ENCODE data around the gene EPO.

EPO gene

GRCh38 chr7:100720279-100720670 is at the start of gene EPO:
EPO (plus strand) TSS chr7:100720468; CDS start chr7:100720981, 513 bp downstream.
- H3K27ac ChIP-seq = no peak within 1 kb of the TSS
- DNase-seq (ENCODE audit: low read depth, low spot score) = no peak

- no peak overlapping the region for H3K27ac ChIP-seq
- DNase-seq (ENCODE audit: low read depth, low spot score) = no peak
Measured at GRCh38 chr7:100671353-100672327, 48.6 kb upstream of the EPO start.

- H3K27ac ChIP-seq = peak within 1 kb of the TSS; percentile 87
- peak; percentile 94 for DNase-seq (ENCODE audit: low read depth, low spot score)
Measured at GRCh38 chr7:100673302-100673941, 46.8 kb upstream of the EPO start, which contains the start of gene GNB2. GNB2 (plus strand) TSS chr7:100673740; CDS start chr7:100676266, 2,526 bp downstream.

GRCh38 chr7:100673942-100674410 is 46.3 kb upstream of the EPO start:
- H3K27ac ChIP-seq = peak overlapping the region; percentile 87
- DNase-seq (ENCODE audit: low read depth, low spot score) = no peak

- no peak for DNase-seq (ENCODE audit: low read depth, low spot score)
- H3K27ac ChIP-seq = peak overlapping the region; percentile 87
Measured at GRCh38 chr7:100674411-100675104, 45.7 kb upstream of the EPO start.

- no peak for DNase-seq (ENCODE audit: low read depth, low spot score)
- peak overlapping the region; percentile 87 for H3K27ac ChIP-seq
Measured at GRCh38 chr7:100675105-100675451, 45.2 kb upstream of the EPO start.

- peak overlapping the region; percentile 87 for H3K27ac ChIP-seq
- DNase-seq (ENCODE audit: low read depth, low spot score) = no peak
Measured at GRCh38 chr7:100675581-100676350, 44.5 kb upstream of the EPO start.

- no peak for DNase-seq (ENCODE audit: low read depth, low spot score)
- peak overlapping the region; percentile 87 for H3K27ac ChIP-seq
Measured at GRCh38 chr7:100676501-100677306, 43.6 kb upstream of the EPO start.

- H3K27ac ChIP-seq = no peak overlapping the region
- no peak for DNase-seq (ENCODE audit: low read depth, low spot score)
Measured at GRCh38 chr7:100677308-100678267, 42.7 kb upstream of the EPO start.

- no peak overlapping the region for H3K27ac ChIP-seq
- no peak for DNase-seq (ENCODE audit: low read depth, low spot score)
Measured at GRCh38 chr7:100678291-100678984, 41.8 kb upstream of the EPO start.

- peak overlapping the region; percentile 3 for H3K27ac ChIP-seq
- DNase-seq (ENCODE audit: low read depth, low spot score) = no peak
Measured at GRCh38 chr7:100679129-100679926, 40.9 kb upstream of the EPO start.

GRCh38 chr7:100679927-100680575 is 40.2 kb upstream of the EPO start:
- H3K27ac ChIP-seq = peak overlapping the region; percentile 3
- DNase-seq (ENCODE audit: low read depth, low spot score) = no peak

- DNase-seq (ENCODE audit: low read depth, low spot score) = no peak
- no peak overlapping the region for H3K27ac ChIP-seq
Measured at GRCh38 chr7:100680576-100681271, 39.5 kb upstream of the EPO start.

- DNase-seq (ENCODE audit: low read depth, low spot score) = no peak
- no peak overlapping the region for H3K27ac ChIP-seq
Measured at GRCh38 chr7:100681491-100682227, 38.6 kb upstream of the EPO start.

- H3K27ac ChIP-seq = no peak overlapping the region
- no peak for DNase-seq (ENCODE audit: low read depth, low spot score)
Measured at GRCh38 chr7:100682228-100682741, 38.0 kb upstream of the EPO start.
